ENCODE data around the gene NME7. TPM values are rescaled to one million over a fixed set of nuclear protein-coding genes. Genes with fewer than 3 reads are reported as not detected.
A peak's percentile ranks its signal among the peaks of the same experiment; 100 is the strongest.

Gene NME7
- total RNA-seq, 1 donor from 2014 or later: 12.5 TPM

DNA sequence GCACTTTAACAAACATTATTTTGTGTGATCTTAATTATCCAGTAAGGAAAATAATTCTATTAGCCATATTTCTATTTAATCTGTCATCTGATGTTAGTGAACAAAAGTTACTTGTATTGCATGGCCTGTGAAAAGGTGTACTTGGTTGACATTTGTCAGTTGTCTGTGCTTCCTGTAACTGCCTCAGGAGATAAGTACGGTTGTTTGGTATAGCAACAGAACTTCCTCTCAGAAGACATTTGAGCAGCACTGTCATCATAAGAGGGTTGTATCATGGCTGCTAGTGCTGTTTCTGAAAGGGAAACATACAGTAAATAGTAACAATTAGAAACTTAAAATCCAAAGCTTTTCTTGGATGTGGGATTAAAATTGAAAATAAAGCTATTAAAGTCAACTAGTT is 3.8 kb upstream of the NME7 start:
- H3K9ac ChIP-seq (ENCODE audit: low read depth in 1 of 3, low read length in 3 of 3): no peak overlapping the region
- no peaks in the 10 kb centered on the region for H3K9me3 ChIP-seq (ENCODE audit: control insufficient read depth in 3 of 3, low read length in 3 of 3)
- peaks cover 4 to 19% (median 16%) of the 10 kb centered on the region in 3 donors for H3K36me3 ChIP-seq (ENCODE audit: control insufficient read depth in 3 of 3, insufficient read depth in 3 of 3, low read length in 3 of 3)
- no peak overlapping the region for H3K4me3 ChIP-seq (ENCODE audit: low read length in 3 of 3)
- peaks cover 0 to 15% (median 14%) of the 10 kb centered on the region in 3 donors for H3K4me1 ChIP-seq (ENCODE audit: control insufficient read depth in 3 of 3, insufficient read depth in 3 of 3, low read length in 3 of 3)
- H3K27ac ChIP-seq (ENCODE audit: low read depth, low read length): no peak overlapping the region
- no peaks in the 10 kb centered on the region for H3K27me3 ChIP-seq (ENCODE audit: control insufficient read depth in 3 of 3, insufficient read depth in 3 of 3, low read length in 3 of 3)

DNA sequence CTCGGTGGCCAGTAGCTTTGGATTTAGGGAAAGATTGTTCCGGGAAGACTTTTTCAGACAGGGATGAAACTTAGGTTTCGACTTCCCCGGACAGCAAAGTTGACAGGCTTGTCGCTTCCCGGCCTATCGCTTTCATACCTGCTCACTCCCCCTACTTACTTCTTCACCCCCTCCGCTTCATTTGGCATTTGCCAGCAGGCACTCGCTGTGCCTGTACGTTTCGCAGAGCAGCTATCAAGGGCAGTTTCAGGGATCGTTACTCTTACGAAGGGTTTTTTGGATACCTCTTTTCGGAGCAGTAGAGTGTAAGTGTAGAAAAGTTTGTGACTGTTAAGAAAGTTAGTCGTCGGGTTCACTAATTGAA is 791 bp upstream of the NME7 start:
- no peaks in the 10 kb centered on the region for H3K27me3 ChIP-seq (ENCODE audit: control insufficient read depth in 3 of 3, insufficient read depth in 3 of 3, low read length in 3 of 3)
- peaks cover 0 to 15% (median 14%) of the 10 kb centered on the region in 3 donors for H3K4me1 ChIP-seq (ENCODE audit: control insufficient read depth in 3 of 3, insufficient read depth in 3 of 3, low read length in 3 of 3)

DNA sequence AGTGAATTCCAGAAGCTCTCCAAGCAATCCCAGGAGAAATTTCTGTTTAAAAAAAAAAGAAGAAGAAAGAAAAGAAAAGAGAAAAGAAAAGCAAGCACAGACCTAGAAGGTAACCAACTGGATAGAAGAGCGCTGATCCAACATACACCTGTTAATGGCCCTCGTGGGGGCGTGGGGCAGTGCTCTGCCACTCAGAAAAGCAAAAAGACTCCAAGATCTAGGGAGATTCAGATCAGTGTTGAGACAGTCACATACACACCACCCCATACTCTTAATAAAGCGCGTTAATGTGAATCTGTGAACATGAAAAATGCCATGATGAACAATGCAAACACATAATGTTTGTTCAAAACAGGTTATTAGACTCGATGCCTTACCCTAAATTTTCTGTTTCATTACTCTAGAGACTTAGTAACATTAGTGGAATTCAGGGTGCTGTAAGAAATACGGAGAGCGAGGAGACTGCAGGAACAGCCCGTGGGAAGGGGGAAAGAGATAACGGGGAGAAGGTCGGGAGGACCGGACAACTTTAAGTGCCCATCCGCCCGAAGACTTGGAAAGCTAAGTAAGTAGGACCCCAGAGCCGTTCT is 406 bp downstream of the NME7 start:
- H3K9me3 ChIP-seq (ENCODE audit: control insufficient read depth in 3 of 3, low read length in 3 of 3): no peaks in the 10 kb centered on the region
- peaks cover 0 to 15% (median 14%) of the 10 kb centered on the region in 3 donors for H3K4me1 ChIP-seq (ENCODE audit: control insufficient read depth in 3 of 3, insufficient read depth in 3 of 3, low read length in 3 of 3)
- peak overlapping the region; percentile 61 to 83 (median 64) for H3K9ac ChIP-seq (ENCODE audit: low read depth in 1 of 3, low read length in 3 of 3)
- H3K27me3 ChIP-seq (ENCODE audit: control insufficient read depth in 3 of 3, insufficient read depth in 3 of 3, low read length in 3 of 3): no peaks in the 10 kb centered on the region
- peak overlapping the region; percentile 90 to 100 (median 93) for H3K4me3 ChIP-seq (ENCODE audit: low read length in 3 of 3)
- peak overlapping the region; percentile 76 for H3K27ac ChIP-seq (ENCODE audit: low read depth, low read length)
- peaks cover 4 to 16% (median 10%) of the 10 kb centered on the region in 3 donors for H3K36me3 ChIP-seq (ENCODE audit: control insufficient read depth in 3 of 3, insufficient read depth in 3 of 3, low read length in 3 of 3)

More for the DNA sequence above, 791 bp upstream of the NME7 start:
- Histone ChIP-seq H3K9ac (ENCODE audit: low read depth in 1 of 3, low read length in 3 of 3) (peak overlapping the region; percentile 86 to 95 (median 86)), H3K4me3 (ENCODE audit: low read length in 3 of 3) (peak overlapping the region; percentile 90 to 100 (median 93)), H3K9me3 (ENCODE audit: control insufficient read depth in 3 of 3, low read length in 3 of 3) (no peaks in the 10 kb centered on the region), H3K36me3 (ENCODE audit: control insufficient read depth in 3 of 3, insufficient read depth in 3 of 3, low read length in 3 of 3) (peaks cover 4 to 18% (median 16%) of the 10 kb centered on the region in 3 donors), H3K27ac (ENCODE audit: low read depth, low read length) (peak overlapping the region; percentile 76)

DNA sequence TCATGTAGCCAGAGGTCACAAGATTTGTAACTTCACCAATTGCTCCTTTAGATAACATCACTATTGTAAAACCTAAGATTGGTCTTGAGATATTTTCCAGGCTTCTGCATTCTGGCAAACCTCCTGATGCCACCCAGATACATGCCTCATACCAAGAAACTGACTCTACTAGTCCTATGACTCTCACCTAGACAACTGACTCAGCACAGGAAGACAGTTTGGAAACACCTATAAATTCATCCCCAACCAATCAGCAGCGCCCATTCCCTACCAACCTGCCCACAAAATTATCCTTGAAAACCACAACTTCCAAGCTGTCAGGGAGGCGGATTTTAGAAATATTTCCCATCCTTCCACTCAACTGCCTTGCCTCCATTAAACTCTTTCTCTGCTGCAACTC is 2.6 kb downstream of the NME7 start:
- H3K36me3 ChIP-seq (ENCODE audit: control insufficient read depth in 3 of 3, insufficient read depth in 3 of 3, low read length in 3 of 3): peaks cover 2 to 3% (median 3%) of the 10 kb centered on the region in 3 donors
- no peak overlapping the region for H3K9ac ChIP-seq (ENCODE audit: low read depth in 1 of 3, low read length in 3 of 3)
- H3K27ac ChIP-seq (ENCODE audit: low read depth, low read length): no peak overlapping the region
- H3K9me3 ChIP-seq (ENCODE audit: control insufficient read depth in 3 of 3, low read length in 3 of 3): no peaks in the 10 kb centered on the region
- no peak overlapping the region for H3K4me3 ChIP-seq (ENCODE audit: low read length in 3 of 3)
- H3K27me3 ChIP-seq (ENCODE audit: control insufficient read depth in 3 of 3, insufficient read depth in 3 of 3, low read length in 3 of 3): no peaks in the 10 kb centered on the region
- peaks cover 0 to 15% (median 14%) of the 10 kb centered on the region in 3 donors for H3K4me1 ChIP-seq (ENCODE audit: control insufficient read depth in 3 of 3, insufficient read depth in 3 of 3, low read length in 3 of 3)

DNA sequence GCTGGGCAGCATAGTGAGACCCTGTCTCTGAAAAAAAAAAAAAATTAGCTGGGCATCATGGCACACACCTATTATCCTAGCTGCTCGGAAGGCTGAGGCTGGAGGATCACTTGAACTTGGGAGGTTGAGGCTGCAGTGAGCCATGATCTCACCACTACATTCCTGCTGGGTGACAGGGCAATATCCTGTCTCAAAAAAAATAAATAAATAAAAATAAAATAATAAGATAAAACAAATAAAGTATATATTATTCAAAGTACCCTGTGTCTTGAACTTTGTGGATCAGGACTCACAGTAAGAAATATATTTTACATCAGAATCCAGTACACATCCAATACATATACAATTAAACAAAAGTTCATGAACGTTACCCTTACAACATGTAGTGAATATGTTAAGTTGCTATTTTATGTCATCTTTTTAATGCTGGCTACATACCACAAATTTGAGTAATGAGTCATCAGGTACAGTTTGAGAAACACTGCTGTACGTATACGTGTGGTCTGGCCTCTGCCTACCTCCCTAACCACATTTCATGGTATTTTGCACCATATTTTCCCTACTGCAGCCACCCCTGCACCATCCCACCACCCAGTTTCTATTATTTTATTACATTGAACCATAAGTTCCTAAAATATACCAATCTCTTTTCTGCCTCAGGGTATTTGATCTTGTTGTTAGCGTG is 4.4 kb downstream of the NME7 start:
- H3K9me3 ChIP-seq (ENCODE audit: control insufficient read depth in 3 of 3, low read length in 3 of 3): no peaks in the 10 kb centered on the region
- no peaks in the 10 kb centered on the region for H3K27me3 ChIP-seq (ENCODE audit: control insufficient read depth in 3 of 3, insufficient read depth in 3 of 3, low read length in 3 of 3)
- no peak overlapping the region for H3K4me3 ChIP-seq (ENCODE audit: low read length in 3 of 3)
- H3K9ac ChIP-seq (ENCODE audit: low read depth in 1 of 3, low read length in 3 of 3): no peak overlapping the region
- H3K4me1 ChIP-seq (ENCODE audit: control insufficient read depth in 3 of 3, insufficient read depth in 3 of 3, low read length in 3 of 3): peaks cover 0 to 6% (median 6%) of the 10 kb centered on the region in 3 donors
- H3K27ac ChIP-seq (ENCODE audit: low read depth, low read length): no peak overlapping the region
- no peaks in the 10 kb centered on the region for H3K36me3 ChIP-seq (ENCODE audit: control insufficient read depth in 3 of 3, insufficient read depth in 3 of 3, low read length in 3 of 3)

DNA sequence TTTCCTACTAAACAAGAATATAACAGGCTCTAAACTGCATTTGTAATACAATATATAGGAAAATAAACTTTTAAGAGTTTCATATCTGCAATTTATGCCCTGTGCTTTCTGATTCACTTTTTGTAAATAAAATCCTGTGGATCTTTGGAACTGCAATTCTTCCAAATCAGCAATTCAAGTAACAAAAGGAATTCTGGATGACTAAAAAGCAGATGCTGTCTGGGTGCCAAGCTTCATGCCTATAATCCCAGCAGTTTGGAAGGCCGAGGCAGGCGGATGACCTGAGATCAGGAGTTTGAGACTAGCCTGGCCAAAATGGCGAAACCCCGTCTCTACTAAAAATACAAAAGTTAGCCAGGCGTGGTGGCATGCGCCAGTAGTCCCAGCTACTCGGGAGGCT is 6.3 kb downstream of the NME7 start:
- Histone ChIP-seq H3K27me3 (ENCODE audit: control insufficient read depth in 3 of 3, insufficient read depth in 3 of 3, low read length in 3 of 3) (no peaks in the 10 kb centered on the region), H3K4me1 (ENCODE audit: control insufficient read depth in 3 of 3, insufficient read depth in 3 of 3, low read length in 3 of 3) (no peaks in the 10 kb centered on the region), H3K36me3 (ENCODE audit: control insufficient read depth in 3 of 3, insufficient read depth in 3 of 3, low read length in 3 of 3) (no peaks in the 10 kb centered on the region), H3K4me3 (ENCODE audit: low read length in 3 of 3) (no peak overlapping the region), H3K27ac (ENCODE audit: low read depth, low read length) (no peak overlapping the region), H3K9me3 (ENCODE audit: control insufficient read depth in 3 of 3, low read length in 3 of 3) (no peaks in the 10 kb centered on the region), H3K9ac (ENCODE audit: low read depth in 1 of 3, low read length in 3 of 3) (no peak overlapping the region)

DNA sequence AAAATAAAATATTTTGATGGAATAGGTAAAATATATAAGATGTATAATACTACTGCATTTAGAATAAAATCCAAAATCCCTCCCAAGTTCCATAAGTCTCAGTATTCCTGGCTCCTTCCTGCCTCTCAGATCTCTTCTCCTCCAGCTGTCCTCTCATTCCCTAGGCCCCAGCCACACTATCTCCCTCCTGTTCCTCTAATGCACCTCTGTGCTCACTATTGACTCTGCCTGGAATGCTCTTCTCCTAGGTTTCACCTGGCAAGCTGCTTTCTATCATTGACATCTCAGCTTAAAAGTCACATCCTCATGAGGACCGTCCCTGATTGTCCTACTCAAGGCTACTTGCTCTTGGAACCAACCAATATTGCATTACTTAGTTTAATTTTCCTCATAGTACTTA is 7.2 kb downstream of the NME7 start:
- H3K9me3 ChIP-seq (ENCODE audit: control insufficient read depth in 3 of 3, low read length in 3 of 3): no peaks in the 10 kb centered on the region
- no peak overlapping the region for H3K9ac ChIP-seq (ENCODE audit: low read depth in 1 of 3, low read length in 3 of 3)
- no peak overlapping the region for H3K4me3 ChIP-seq (ENCODE audit: low read length in 3 of 3)
- H3K27me3 ChIP-seq (ENCODE audit: control insufficient read depth in 3 of 3, insufficient read depth in 3 of 3, low read length in 3 of 3): no peaks in the 10 kb centered on the region
- no peaks in the 10 kb centered on the region for H3K36me3 ChIP-seq (ENCODE audit: control insufficient read depth in 3 of 3, insufficient read depth in 3 of 3, low read length in 3 of 3)
- H3K27ac ChIP-seq (ENCODE audit: low read depth, low read length): no peak overlapping the region
- H3K4me1 ChIP-seq (ENCODE audit: control insufficient read depth in 3 of 3, insufficient read depth in 3 of 3, low read length in 3 of 3): no peaks in the 10 kb centered on the region

DNA sequence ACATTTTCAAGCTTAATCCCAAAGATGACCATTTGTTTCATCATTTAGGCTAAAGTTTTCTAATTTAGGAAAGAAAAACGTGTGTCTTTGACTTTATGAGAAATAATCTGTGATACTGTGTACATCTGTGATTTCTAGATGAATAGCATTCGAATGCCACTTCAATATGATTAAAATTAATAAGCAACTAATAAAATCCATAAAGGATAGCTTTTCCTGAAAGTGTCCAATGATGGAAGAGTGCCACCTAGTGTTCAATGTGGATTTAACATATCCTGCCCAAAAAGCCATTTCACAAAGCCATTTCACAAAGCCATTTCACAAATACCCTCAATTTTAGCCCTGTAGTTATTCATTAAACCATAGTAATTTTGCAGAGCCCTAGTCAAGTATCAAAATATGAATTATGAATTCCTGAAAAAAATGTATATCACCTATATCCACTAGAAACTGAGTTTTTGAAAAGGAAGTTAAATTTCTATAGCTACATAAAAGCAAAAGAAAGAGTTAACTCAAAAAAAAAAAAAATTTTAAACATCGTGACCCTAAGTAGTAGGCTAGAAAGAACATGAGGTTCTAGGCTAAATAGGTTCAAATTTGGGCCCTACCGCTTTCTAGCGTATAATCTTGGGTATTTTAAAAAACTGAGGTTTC is 19.1 kb downstream of the NME7 start:
- Histone ChIP-seq H3K27ac (ENCODE audit: low read depth, low read length) (no peak overlapping the region), H3K4me3 (ENCODE audit: low read length in 3 of 3) (no peak overlapping the region), H3K36me3 (ENCODE audit: control insufficient read depth in 3 of 3, insufficient read depth in 3 of 3, low read length in 3 of 3) (no peaks in the 10 kb centered on the region), H3K4me1 (ENCODE audit: control insufficient read depth in 3 of 3, insufficient read depth in 3 of 3, low read length in 3 of 3) (no peaks in the 10 kb centered on the region), H3K9me3 (ENCODE audit: control insufficient read depth in 3 of 3, low read length in 3 of 3) (no peaks in the 10 kb centered on the region), H3K9ac (ENCODE audit: low read depth in 1 of 3, low read length in 3 of 3) (no peak overlapping the region), H3K27me3 (ENCODE audit: control insufficient read depth in 3 of 3, insufficient read depth in 3 of 3, low read length in 3 of 3) (no peaks in the 10 kb centered on the region)

DNA sequence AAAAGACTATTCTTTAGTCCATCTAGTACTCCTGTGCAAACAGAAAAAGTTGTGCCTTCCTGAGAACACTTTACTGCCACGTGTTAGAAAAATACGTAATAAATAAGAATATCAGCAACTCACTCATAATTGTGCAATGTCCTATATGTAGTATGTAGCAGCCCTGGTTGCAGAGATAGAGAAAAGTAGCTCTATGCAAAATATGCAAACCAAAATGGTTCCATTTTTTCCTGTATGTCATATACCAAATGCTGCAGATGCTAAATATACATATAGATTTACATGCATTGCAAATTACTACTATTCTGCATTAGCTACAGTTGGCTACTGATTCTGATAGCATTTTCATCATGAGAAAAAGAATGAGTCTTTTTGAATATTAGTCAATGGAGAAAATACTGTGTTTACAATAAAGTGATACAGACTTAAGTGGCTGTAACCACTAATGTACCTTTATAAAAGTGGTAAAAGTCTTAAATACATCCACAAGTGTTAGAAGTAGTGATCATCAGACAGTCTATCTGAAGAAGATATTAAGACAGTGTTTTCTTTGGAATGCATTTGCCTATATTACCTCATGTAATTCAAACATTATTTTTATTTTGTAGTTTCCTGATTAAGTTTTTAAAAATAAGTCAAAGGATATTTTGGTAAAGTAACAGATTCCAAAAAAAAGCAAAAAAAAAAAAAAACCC is 19.8 kb downstream of the NME7 start:
- Histone ChIP-seq H3K27me3 (ENCODE audit: control insufficient read depth in 3 of 3, insufficient read depth in 3 of 3, low read length in 3 of 3) (no peaks in the 10 kb centered on the region), H3K9me3 (ENCODE audit: control insufficient read depth in 3 of 3, low read length in 3 of 3) (no peaks in the 10 kb centered on the region), H3K9ac (ENCODE audit: low read depth in 1 of 3, low read length in 3 of 3) (no peak overlapping the region), H3K4me3 (ENCODE audit: low read length in 3 of 3) (no peak overlapping the region), H3K36me3 (ENCODE audit: control insufficient read depth in 3 of 3, insufficient read depth in 3 of 3, low read length in 3 of 3) (no peaks in the 10 kb centered on the region), H3K4me1 (ENCODE audit: control insufficient read depth in 3 of 3, insufficient read depth in 3 of 3, low read length in 3 of 3) (no peaks in the 10 kb centered on the region), H3K27ac (ENCODE audit: low read depth, low read length) (no peak overlapping the region)
